ENCODE measurements around the gene RGS3.
A peak's percentile ranks its signal among the peaks of the same experiment; 100 is the strongest.
"Not testable (repeated sequence)": the region's sequence is repeated elsewhere in the genome, so short reads cannot be mapped to it uniquely, and the experiment has no call there.

The RGS3 gene

GRCh38 chr9:113546566-113546965 lies 83.0 kb downstream of the RGS3 start:
- DNase-seq (ENCODE audit: low read depth, low spot score), result no peak

DNA sequence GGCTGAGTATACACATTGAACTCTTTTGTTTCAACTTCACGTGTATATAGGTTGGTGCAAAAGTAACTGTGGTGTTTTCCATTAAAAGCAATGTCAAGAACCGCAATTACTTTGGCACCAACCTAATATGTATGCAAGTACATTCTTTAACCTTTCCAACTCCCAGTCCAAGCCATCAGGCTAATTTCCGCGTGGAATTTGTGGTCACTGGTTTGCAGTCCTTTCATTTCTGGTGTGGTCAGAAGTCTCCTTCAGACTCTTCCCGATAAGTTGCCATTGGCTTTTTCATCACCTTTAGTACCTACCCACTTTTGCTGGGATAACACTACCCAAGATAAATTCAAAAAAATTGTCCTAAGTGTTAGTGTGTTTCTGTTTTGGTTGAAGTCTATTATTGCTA lies 84.0 kb downstream of the RGS3 start:
- no peak for DNase-seq (ENCODE audit: low read depth, low spot score)

DNA sequence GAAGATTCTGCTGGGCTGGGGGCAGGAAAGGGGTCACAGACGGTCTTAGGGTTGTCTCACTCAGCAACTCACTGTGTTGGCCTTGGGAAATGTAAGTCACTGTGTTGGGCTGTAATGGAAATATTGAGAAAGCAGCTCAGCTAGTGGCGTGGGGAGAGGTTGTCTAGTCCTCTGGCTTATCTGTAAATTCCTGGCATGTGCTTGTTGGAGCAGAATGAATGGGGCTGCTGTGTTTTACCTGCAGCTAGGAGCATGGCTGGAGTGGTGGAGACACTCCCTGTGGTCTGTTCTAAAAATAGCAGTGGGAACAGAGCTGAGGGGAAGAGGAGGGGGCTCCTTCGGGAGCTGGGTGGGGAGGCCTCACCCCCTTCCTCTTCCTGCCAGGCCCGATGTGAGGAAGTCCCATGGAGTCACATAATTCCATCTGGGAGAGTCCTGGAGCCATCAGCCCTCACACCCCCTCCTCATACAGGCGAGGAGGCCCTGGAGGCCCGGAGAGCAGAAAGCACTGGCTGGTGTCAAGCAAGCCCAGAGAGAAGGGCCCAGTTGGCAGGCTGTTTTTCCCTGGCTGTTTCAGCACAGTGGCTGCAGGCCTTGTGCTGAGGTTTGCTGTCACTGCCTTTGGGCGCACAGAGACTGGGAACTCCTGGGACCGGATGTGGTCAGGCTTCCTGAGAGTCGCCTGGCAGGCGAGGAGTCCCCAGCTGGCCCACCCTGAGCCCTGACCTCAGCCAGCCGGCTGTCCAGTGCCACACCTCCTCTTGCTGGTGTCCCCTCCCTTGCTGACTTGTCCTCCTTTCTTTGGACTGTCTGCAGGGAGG lies 84.9 kb downstream of the RGS3 start:
- DNase-seq (ENCODE audit: low read depth, low spot score), result peak; percentile 21

DNA sequence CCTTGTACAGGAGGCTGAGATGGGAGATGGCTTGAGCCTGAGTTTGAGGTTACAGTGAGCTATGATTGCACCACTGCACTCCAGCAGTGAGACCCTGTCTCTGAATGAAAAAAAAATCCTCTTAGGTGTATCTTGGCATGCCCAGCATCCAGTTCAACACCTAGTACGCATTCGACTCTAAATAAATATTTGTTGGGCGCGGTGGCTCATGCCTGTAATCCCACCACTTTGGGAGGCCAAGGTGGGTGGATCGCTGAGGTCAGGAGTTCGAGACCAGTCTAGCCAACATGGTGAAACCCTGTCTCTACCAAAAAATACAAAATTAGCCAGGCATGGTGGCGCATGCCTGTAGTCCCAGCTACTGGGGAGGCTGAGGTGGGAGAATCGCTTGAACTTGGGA lies 86.4 kb downstream of the RGS3 start:
- DNase-seq (ENCODE audit: low read depth, low spot score), result not testable (repeated sequence)

- DNase-seq (ENCODE audit: low read depth, low spot score), result no peak
Observed at GRCh38 chr9:113556877-113557593, 93.5 kb downstream of the RGS3 start.

- no peak for DNase-seq (ENCODE audit: low read depth, low spot score)
Observed at GRCh38 chr9:113558632-113559502, 95.3 kb downstream of the RGS3 start.

GRCh38 chr9:113559834-113560800 lies 96.6 kb downstream of the RGS3 start:
- no peak for DNase-seq (ENCODE audit: low read depth, low spot score)

DNA sequence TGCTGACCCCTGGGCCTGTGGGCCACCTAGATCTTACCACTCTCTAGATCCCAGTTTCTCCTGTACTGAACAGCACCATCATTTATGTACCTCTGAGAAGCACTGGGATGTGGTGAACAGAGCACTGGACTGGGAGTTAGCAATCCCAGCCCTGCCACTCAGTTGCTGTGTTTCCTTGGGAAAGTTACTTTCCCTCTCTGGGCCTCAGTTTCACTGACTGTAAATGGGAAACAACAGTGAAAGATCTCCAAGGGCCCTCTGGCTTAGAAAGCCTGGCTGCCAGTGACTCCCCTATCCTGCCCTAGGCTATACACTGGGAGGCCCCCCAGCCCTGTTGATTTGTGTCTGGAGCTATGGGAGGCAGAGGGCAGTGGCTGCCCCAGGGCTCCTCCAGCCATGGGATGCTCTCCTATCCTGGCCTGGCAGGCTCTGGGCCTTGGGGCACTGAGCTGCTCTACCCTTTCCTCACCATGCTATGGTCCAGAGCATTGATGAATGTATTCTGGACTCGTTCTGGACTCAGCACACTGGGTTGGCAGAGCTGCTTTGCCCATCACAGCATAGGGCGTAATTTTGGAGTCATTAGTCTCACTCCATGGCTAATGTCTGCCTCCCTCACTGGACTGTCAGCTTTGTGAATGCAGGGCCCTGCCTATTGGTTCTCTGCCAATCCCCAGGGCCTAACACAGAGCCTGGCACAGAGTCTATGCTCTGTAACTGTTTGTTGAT lies 99.3 kb downstream of the RGS3 start:
- no peak for DNase-seq (ENCODE audit: low read depth, low spot score)

DNA sequence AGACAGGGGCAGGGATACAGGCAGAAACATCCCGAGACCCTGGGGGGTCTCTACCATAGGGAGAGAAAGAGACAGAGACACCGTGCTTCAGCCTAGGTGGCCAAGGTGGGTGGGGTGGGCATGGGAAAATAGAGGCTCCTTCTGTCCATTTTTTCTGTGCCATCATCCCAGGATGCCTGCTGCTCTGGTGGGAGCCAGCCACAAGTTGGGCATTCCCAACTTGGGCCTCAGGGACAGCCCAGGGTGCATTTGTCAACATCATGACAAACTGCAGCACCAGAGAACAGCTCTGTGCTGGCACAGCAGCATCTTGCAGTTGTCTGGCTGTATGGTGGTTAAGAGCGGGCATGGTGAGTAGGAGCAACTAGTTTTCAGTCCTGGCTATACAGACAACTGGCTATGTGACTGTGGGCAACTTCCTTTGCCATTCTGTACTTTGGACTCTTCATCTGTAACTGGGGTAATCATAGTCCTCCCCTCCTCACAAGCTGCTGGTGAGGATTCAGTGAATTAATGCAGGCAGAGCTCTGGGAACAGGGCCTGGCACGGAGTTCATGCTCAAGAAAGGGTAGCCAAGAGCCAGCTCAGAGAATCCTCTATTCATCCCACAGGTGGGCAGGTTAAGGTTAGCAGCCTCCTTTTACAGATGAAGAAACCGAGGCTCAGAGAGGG lies 100.4 kb downstream of the RGS3 start:
- no peak for DNase-seq (ENCODE audit: low read depth, low spot score)

GRCh38 chr9:113564498-113565237 lies 101.1 kb downstream of the RGS3 start:
- no peak for DNase-seq (ENCODE audit: low read depth, low spot score)

- DNase-seq (ENCODE audit: low read depth, low spot score), result no peak
Observed at GRCh38 chr9:113566016-113566711, 102.6 kb downstream of the RGS3 start.

GRCh38 chr9:113566712-113567071 lies 103.2 kb downstream of the RGS3 start:
- no peak for DNase-seq (ENCODE audit: low read depth, low spot score)

DNA sequence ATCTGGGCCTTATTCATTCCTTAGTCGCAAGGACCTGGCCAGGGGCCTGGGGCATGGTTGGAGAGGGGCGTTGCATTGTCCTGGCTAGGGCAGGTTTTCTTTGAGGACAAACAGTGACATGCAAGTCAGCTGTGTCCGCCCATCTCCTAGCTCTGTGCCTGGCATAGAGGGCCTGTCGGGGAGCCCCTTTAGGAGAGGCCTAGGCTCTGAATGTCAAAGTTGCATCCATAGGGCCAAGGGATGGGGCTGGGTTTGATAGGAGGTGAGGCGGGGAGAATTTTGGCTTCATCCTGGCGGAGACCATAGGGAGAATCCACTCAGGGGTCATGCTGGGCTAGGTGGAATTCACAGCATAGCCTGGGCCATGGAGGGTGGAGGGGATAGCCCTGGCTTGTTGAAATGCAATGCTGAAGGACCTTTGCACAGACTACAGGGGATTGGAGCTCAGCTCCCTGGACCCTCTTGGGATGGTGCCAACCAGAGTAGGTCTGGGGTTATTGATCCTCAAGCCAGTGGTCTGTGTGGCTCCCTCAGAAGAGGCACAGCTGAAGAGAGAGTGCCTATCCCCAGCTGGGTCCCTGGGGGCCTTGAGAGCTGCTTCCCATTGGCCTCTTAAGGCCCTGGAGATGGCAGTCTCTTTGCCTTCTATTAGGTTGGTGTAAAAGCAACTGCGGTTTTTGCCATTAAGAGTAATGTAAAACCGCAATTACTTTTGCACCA lies 104.0 kb downstream of the RGS3 start:
- DNase-seq (ENCODE audit: low read depth, low spot score), result no peak

DNA sequence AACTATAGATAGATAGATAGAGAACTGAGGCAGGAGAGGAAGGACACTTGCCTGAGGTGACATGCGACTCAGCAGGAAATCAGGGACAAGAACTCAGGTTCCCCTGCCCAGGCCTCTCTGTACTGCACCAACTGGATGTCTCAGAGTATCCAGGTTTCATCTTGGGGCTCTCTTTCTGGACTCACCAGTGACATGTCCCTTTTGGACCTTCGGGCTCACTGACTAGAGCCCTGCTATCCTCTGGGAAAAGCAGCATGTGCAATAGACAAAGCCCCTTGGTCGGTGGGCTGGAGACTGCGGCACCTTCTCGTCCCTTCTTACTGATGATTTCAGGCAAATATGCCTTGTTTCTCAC lies 104.5 kb downstream of the RGS3 start:
- DNase-seq (ENCODE audit: low read depth, low spot score), result no peak

DNA sequence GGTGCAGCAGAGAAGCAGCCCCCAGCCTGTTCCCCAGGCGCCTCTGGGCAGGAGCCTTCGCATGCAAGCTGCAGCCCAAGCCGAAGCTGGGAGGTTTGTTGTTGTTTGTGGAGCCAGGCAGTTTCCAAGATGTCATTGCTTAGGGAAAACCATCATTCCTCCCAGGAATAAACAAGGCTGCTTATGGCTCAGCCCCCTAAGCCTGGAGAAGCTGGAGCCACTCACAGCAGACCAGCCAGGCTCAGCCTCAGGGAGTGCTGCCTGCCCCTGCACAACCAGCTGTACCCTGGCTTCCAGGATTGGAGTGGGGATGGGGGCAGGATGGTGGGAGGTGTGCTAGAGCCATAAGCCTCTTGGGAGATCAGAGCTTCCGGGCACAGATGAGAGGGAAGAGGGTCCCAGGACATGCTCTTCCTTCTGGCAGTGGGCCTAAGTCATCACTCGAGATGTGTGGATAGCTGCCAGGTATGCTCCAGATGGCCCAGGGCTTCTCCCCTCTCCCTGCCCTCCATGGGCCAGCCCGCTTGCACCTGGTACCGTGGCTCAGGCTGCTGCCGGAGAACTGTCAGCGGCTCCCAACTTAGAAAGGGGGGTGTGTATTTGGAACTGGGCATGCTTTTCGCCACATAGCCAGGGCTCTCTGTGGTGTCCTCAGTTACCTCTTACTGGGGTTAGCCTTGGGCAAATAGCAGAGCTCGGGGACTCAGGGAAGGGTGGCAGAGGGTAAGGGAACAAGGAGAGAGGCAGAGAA lies 105.2 kb downstream of the RGS3 start:
- no peak for DNase-seq (ENCODE audit: low read depth, low spot score)

DNA sequence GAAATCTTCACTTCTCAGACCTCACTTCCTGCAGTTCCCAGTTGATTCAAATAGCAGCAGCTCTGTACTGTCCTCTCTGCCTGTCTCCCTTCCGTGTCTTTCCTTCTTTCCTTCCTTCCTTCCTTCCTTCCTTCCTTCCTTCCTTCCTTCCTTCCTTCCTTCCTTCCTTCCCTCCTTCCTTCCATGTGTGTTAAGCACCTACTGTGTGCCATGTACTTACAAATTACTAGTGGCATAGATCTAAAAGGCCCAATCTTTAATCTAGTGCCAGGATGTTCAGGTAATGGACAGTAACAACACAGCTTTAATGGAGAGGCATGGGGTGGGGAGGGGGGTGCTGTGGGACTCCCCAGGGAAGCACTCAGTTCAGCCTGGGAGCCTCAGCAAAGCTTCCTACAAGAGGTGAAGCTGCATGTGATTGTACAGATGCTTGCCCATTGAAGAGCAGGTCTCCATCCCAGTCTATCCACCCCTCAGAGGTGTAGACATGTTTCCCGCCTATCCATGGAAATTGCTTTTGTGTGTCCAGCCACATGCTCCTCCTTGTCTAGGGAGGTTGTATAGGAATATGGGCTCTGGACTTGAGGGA lies 106.0 kb downstream of the RGS3 start:
- DNase-seq (ENCODE audit: low read depth, low spot score), result no peak

DNA sequence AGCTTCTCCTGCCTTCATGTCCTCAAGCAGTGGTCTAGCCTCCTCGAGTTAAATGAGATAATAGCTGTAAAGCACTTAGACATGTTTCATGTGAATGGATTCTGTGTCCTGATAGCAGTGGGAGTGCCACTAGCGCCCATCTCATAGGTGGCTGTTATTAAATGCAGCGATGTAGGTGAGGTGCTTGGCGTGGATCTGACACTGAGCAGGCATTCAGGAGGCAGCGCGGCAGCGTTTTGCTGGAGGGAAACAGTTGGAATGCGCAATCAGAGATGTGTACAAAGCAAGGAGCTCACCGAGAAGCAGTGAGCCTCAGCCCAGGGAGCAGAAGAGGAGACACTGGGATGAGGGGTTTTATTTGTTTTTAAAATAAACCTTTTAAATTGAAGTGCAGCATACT lies 106.6 kb downstream of the RGS3 start:
- DNase-seq (ENCODE audit: low read depth, low spot score), result no peak

All from activated naive CD8-positive, alpha-beta T cell treated with anti-CD3 and anti-CD28 coated beads, Interleukin-2, amount 50 U/mL, for 16 hours (primary cell).